HL-60 (cell line): ENCODE data around the gene DOCK2.

Source experiments
- DNase-seq, 2 experiments: peaks; one replicate each; pipeline ENCODE4 v3.0.0-alpha.2; 2010 to 2020; ENCODE audit warnings: low read depth in 1 of 2, low spot score in 1 of 2
- H3K27ac ChIP-seq: fragments of 250-450 bp; sonication (Bioruptor Pico); replicated peaks from 2 replicates; pipeline ENCODE4 v1.5.1; 2020; ENCODE audit warnings: mild to moderate bottlenecking, moderate library complexity
- H3K27me3 ChIP-seq: fragments of 250-450 bp; sonication (Bioruptor Pico); 2 replicates; pipeline ENCODE4 v1.5.1; 2021; ENCODE audit warnings: mild to moderate bottlenecking, moderate library complexity; ENCODE audit not compliant: insufficient read depth, poor library complexity, severe bottlenecking
- H3K4me3 ChIP-seq: replicated peaks from 2 replicates; pipeline ENCODE4 v1.5.1; 2011; ENCODE audit warnings: mild to moderate bottlenecking, control low read depth, low read length; ENCODE audit not compliant: insufficient read depth
- GABPA ChIP-seq: IDR thresholded peaks from 2 replicates; pipeline ENCODE4 v1.6.1; 2012; ENCODE audit warnings: low read depth
- POLR2AphosphoS5 ChIP-seq: IDR thresholded peaks from 2 replicates; pipeline ENCODE4 v1.6.1; 2012; ENCODE audit warnings: low read depth
- SPI1 ChIP-seq: IDR thresholded peaks from 2 replicates; pipeline ENCODE4 v1.6.1; 2012; ENCODE audit warnings: low read depth, mild to moderate bottlenecking, borderline replicate concordance
- TF ChIP-seq, protein P1 (sequence below): IDR thresholded peaks from one replicate; pipeline ENCODE4 v1.5.1; 2011; ENCODE audit warnings: low read length, control low read depth, inconsistent platforms; ENCODE audit not compliant: insufficient read depth
- TF ChIP-seq, protein P2 (sequence below): IDR thresholded peaks from 2 replicates; pipeline ENCODE4 v1.6.1; 2012; ENCODE audit warnings: low read depth; ENCODE audit not compliant: insufficient replicate concordance

The DOCK2 gene

DNA sequence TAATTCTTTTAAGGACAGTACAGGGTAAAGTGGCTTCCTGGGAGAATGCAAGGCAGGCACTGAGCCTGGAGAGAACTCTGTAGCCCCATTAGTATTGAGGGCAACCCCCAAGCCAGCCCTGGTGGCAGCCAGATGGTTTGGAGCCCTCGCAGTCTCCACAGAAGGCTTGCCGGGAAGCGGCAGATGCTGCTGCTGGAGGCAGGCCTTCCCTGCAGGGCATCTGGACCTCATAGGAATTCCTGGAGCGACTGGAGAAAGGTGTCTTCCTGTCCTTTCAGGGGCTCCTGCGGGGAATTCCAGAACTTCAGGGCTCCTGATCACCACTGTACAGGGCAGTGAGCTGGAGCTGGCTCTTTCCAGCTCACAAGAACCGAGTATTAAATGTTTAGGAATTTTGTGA is 175.7 kb downstream of the DOCK2 start:
- H3K27me3 ChIP-seq: no peaks in the 10 kb centered on the region
- TF ChIP-seq POLR2AphosphoS5: no peak
- no peak for TF ChIP-seq GABPA
- TF ChIP-seq SPI1: no peak
- TF ChIP-seq, protein P1, sequence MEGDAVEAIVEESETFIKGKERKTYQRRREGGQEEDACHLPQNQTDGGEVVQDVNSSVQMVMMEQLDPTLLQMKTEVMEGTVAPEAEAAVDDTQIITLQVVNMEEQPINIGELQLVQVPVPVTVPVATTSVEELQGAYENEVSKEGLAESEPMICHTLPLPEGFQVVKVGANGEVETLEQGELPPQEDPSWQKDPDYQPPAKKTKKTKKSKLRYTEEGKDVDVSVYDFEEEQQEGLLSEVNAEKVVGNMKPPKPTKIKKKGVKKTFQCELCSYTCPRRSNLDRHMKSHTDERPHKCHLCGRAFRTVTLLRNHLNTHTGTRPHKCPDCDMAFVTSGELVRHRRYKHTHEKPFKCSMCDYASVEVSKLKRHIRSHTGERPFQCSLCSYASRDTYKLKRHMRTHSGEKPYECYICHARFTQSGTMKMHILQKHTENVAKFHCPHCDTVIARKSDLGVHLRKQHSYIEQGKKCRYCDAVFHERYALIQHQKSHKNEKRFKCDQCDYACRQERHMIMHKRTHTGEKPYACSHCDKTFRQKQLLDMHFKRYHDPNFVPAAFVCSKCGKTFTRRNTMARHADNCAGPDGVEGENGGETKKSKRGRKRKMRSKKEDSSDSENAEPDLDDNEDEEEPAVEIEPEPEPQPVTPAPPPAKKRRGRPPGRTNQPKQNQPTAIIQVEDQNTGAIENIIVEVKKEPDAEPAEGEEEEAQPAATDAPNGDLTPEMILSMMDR: no peak
- TF ChIP-seq, protein P2, sequence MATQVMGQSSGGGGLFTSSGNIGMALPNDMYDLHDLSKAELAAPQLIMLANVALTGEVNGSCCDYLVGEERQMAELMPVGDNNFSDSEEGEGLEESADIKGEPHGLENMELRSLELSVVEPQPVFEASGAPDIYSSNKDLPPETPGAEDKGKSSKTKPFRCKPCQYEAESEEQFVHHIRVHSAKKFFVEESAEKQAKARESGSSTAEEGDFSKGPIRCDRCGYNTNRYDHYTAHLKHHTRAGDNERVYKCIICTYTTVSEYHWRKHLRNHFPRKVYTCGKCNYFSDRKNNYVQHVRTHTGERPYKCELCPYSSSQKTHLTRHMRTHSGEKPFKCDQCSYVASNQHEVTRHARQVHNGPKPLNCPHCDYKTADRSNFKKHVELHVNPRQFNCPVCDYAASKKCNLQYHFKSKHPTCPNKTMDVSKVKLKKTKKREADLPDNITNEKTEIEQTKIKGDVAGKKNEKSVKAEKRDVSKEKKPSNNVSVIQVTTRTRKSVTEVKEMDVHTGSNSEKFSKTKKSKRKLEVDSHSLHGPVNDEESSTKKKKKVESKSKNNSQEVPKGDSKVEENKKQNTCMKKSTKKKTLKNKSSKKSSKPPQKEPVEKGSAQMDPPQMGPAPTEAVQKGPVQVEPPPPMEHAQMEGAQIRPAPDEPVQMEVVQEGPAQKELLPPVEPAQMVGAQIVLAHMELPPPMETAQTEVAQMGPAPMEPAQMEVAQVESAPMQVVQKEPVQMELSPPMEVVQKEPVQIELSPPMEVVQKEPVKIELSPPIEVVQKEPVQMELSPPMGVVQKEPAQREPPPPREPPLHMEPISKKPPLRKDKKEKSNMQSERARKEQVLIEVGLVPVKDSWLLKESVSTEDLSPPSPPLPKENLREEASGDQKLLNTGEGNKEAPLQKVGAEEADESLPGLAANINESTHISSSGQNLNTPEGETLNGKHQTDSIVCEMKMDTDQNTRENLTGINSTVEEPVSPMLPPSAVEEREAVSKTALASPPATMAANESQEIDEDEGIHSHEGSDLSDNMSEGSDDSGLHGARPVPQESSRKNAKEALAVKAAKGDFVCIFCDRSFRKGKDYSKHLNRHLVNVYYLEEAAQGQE: no peak
- no peak overlapping the region for H3K4me3 ChIP-seq
- DNase-seq: no peak
- no peak overlapping the region for H3K27ac ChIP-seq

DNA sequence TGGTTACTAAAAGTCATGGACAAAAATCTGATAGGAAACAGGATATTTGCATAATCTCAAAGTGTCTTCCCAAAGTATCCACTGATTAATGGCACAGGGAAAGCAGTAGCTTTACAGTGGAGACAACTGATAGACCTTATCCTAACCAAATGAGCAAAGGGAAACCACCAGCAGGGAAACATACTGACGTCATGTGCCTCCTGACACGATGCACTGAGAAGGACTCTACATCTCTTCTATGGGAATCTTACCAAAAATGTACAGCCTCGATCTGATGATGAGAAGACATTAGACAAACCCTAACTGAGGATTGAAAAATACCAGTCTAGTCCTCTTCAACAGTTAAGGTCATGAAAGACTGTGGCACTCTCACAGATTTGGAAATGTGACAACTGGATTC is 177.0 kb downstream of the DOCK2 start:
- H3K27ac ChIP-seq: no peak overlapping the region
- TF ChIP-seq, protein P1: no peak
- TF ChIP-seq, protein P2: no peak
- TF ChIP-seq SPI1 (no peak), POLR2AphosphoS5 (no peak), GABPA (no peak)
- H3K27me3 ChIP-seq: no peaks in the 10 kb centered on the region
- no peak overlapping the region for H3K4me3 ChIP-seq
- DNase-seq: no peak

DNA sequence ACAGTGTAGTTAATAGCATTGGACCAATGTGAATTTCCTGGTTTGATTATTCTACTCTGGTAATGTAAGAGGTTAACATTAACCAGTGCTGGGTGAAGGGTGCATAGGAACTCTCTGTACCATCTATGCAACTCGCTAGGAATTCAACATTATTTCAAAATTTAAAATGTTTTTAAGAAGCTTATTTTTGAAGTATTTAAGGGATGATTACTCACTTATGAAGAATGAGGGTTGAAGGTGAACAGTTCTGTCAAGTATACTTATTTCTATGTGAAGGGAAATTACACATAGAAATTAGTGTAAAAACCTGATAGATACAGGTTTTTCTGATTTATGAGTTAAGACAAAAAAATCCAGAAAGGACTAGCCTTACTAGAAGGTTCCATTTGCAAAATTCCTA is 177.4 kb downstream of the DOCK2 start:
- TF ChIP-seq, protein P1: no peak
- TF ChIP-seq GABPA (no peak), SPI1 (no peak), POLR2AphosphoS5 (no peak)
- TF ChIP-seq, protein P2: no peak
- Histone ChIP-seq H3K4me3 (no peak overlapping the region), H3K27me3 (no peaks in the 10 kb centered on the region), H3K27ac (no peak overlapping the region)
- DNase-seq: no peak
